ENCODE results near the gene FGD6.

Gene FGD6

GRCh38 chr12:95205685-95206084, 11.6 kb downstream of the FGD6 start:
- TF ChIP-seq CTCF (IDR thresholded peaks at IDR 0.05; ENCODE audit: low read depth, low read length): no peak
- DNase-seq: no peak
- H3K27me3 ChIP-seq: no peaks in the 10 kb centered on the region
- H3K9me3 ChIP-seq: no peaks in the 10 kb centered on the region
- no peak overlapping the region for H3K4me3 ChIP-seq (ENCODE audit: low read depth, low read length)
- H3K4me1 ChIP-seq: peaks cover 4% of the 10 kb centered on the region; the same call in 1 of the 2 replicates
- H3K36me3 ChIP-seq: no peaks in the 10 kb centered on the region

- no peak for TF ChIP-seq CTCF (IDR thresholded peaks at IDR 0.05; ENCODE audit: low read depth, low read length)
- H3K36me3 ChIP-seq: no peaks in the 10 kb centered on the region
- no peak for DNase-seq
- H3K27me3 ChIP-seq: no peaks in the 10 kb centered on the region
- H3K4me3 ChIP-seq (ENCODE audit: low read depth, low read length): no peak overlapping the region
- H3K4me1 ChIP-seq: peaks cover 8% of the 10 kb centered on the region; the same call in 1 of the 2 replicates
- no peaks in the 10 kb centered on the region for H3K9me3 ChIP-seq
Observed at GRCh38 chr12:95205016-95205624, 12.1 kb downstream of the FGD6 start.

GRCh38 chr12:95204141-95204866, 13.0 kb downstream of the FGD6 start:
- no peak for DNase-seq
- no peak for TF ChIP-seq CTCF (IDR thresholded peaks at IDR 0.05; ENCODE audit: low read depth, low read length)
- Histone ChIP-seq H3K27me3 (no peaks in the 10 kb centered on the region), H3K4me1 (peaks cover 8% of the 10 kb centered on the region; the same call in 1 of the 2 replicates), H3K4me3 (ENCODE audit: low read depth, low read length) (no peak overlapping the region), H3K36me3 (no peaks in the 10 kb centered on the region), H3K9me3 (no peaks in the 10 kb centered on the region)

GRCh38 chr12:95203487-95204030, 13.7 kb downstream of the FGD6 start:
- TF ChIP-seq CTCF (IDR thresholded peaks at IDR 0.05; ENCODE audit: low read depth, low read length): no peak
- Histone ChIP-seq H3K27me3 (no peaks in the 10 kb centered on the region), H3K4me3 (ENCODE audit: low read depth, low read length) (no peak overlapping the region), H3K4me1 (peaks cover 8% of the 10 kb centered on the region; the same call in 1 of the 2 replicates), H3K9me3 (no peaks in the 10 kb centered on the region), H3K36me3 (no peaks in the 10 kb centered on the region)
- no peak for DNase-seq

- no peak for DNase-seq
- Histone ChIP-seq H3K4me1 (peaks cover 8% of the 10 kb centered on the region; the same call in 1 of the 2 replicates), H3K36me3 (no peaks in the 10 kb centered on the region), H3K27me3 (no peaks in the 10 kb centered on the region), H3K9me3 (no peaks in the 10 kb centered on the region), H3K4me3 (ENCODE audit: low read depth, low read length) (no peak overlapping the region)
- no peak for TF ChIP-seq CTCF (IDR thresholded peaks at IDR 0.05; ENCODE audit: low read depth, low read length)
Observed at GRCh38 chr12:95202691-95203486, 14.4 kb downstream of the FGD6 start.

Measured in BE2C (cell line).